CD4-positive, alpha-beta T cell treated with Interleukin-6 for 4 hours (primary cell): ENCODE results near the gene GRSF1.
"Not testable (repeated sequence)": the region's sequence is repeated elsewhere in the genome, so short reads cannot be mapped to it uniquely, and the experiment has no call there.

Experiments
- DNase-seq: peaks from one replicate; pipeline ENCODE4 v3.0.0-alpha.2; 2020; ENCODE audit warnings: mixed read lengths

Gene GRSF1

GRCh38 chr4:70831293-70831692 lies 8.4 kb downstream of the GRSF1 start:
- no peak for DNase-seq

- DNase-seq = no peak
Observed at GRCh38 chr4:70830054-70830453, 9.6 kb downstream of the GRSF1 start.

GRCh38 chr4:70829492-70829891 lies 10.2 kb downstream of the GRSF1 start:
- DNase-seq = no peak

- DNase-seq = no peak
Observed at GRCh38 chr4:70829015-70829414, 10.7 kb downstream of the GRSF1 start.

GRCh38 chr4:70818921-70819320 lies 20.8 kb downstream of the GRSF1 start:
- no peak for DNase-seq

- DNase-seq = no peak
Observed at GRCh38 chr4:70818173-70818855, 21.4 kb downstream of the GRSF1 start.

- no peak for DNase-seq
Observed at GRCh38 chr4:70816894-70817293, 22.8 kb downstream of the GRSF1 start.

- no peak for DNase-seq
Observed at GRCh38 chr4:70815370-70815769, 24.3 kb downstream of the GRSF1 start.

GRCh38 chr4:70808151-70808550 lies 31.5 kb downstream of the GRSF1 start:
- DNase-seq = no peak

GRCh38 chr4:70802928-70803580 lies 36.6 kb downstream of the GRSF1 start:
- no peak for DNase-seq

- no peak for DNase-seq
Observed at GRCh38 chr4:70801265-70801809, 38.4 kb downstream of the GRSF1 start.

- DNase-seq = no peak
Observed at GRCh38 chr4:70793626-70794025, 46.1 kb downstream of the GRSF1 start.

- no peak for DNase-seq
Observed at GRCh38 chr4:70788733-70789132, 51.0 kb downstream of the GRSF1 start.

GRCh38 chr4:70787496-70787895 lies 52.2 kb downstream of the GRSF1 start:
- no peak for DNase-seq

GRCh38 chr4:70783096-70783495 lies 56.6 kb downstream of the GRSF1 start:
- no peak for DNase-seq

- DNase-seq = no peak
Observed at GRCh38 chr4:70778888-70779422, 60.7 kb downstream of the GRSF1 start.

GRCh38 chr4:70772929-70773555 lies 66.6 kb downstream of the GRSF1 start:
- DNase-seq = no peak

- not testable (repeated sequence) for DNase-seq
Observed at GRCh38 chr4:70769396-70769795, 70.3 kb downstream of the GRSF1 start.

GRCh38 chr4:70768301-70768948 lies 71.3 kb downstream of the GRSF1 start:
- DNase-seq = no peak
